Myocyte (in vitro differentiated cells): ENCODE results near the gene SUMO3. TPM values are rescaled to one million over a fixed set of nuclear protein-coding genes. Genes with fewer than 3 reads are reported as not detected.

Source experiments
- DNase-seq: peaks from one replicate; pipeline ENCODE4 v3.0.0-alpha.2; 2012; ENCODE audit warnings: low read depth
- total RNA-seq: library from RNA; depleted of rRNA; stranded (reverse); fragments of >200 nt; gene quantifications from 2 replicates; pipeline ENCODE4 v1.2.3, GENCODE V29; 2014

SUMO3 gene
- total RNA-seq, 1 donor from 2014 or later = 79.5 TPM

DNA sequence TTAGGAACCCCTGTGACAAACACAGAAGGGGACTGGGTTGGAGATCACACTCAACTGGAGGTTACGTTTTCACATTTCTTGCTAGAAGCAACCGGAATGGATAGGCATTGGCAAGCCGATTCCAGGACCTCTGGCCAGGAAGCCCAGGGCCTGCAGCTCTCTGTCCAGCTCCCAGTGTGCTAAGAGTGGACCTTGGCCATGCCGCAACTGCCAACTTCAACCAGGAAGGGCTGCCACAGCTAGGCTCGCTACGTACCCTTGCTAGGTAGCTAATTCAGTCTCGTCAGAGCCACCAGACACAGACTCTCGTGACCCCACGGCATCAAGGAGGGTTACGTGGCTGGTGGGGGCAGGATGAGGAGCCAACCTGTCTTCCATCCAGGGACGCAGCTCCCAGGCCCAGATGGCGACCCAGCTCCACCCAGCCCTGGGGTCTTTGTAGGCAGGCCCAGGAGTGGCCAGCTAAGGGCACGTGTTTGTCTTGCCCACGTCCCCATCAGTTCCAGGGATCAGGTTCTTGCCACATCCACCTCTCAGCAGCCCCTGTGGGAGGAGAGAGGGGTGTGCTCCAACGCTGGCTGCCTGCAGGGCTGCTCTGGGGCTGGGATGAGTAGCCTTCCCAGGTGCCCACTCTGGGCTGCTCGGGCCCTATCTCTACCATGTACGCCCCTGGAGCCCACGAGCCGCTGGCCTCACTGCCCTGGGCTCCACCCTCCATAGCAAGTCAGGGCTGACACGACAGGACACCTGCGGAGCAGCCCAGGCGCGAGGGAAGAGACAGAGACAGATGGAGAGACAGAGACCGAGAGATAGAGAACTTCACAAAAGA lies 55.4 kb downstream of the SUMO3 start:
- DNase-seq = no peak

DNA sequence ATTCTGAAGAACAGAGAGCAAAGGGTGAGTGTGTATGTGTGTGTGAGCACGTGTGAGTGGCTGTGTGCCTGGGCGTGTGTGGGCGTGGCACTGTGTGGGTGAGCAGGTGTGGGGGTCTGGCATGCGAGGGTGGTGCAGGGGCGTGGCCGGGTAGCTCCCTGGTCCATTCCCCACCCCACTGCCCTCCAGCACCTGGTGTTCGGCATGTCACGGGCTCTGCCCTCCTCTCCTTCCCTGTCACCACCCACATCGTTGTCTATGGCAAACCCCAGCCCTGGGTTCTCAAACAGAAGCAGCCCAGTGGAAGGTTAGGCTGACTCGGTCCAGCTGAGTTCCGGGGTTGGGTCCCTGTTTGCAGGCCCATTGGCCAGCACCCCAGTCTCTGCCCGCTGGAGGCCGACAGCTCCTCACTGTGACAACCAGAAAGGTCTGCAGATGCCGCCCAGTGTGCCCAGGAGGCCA lies 56.1 kb downstream of the SUMO3 start:
- DNase-seq = no peak

DNA sequence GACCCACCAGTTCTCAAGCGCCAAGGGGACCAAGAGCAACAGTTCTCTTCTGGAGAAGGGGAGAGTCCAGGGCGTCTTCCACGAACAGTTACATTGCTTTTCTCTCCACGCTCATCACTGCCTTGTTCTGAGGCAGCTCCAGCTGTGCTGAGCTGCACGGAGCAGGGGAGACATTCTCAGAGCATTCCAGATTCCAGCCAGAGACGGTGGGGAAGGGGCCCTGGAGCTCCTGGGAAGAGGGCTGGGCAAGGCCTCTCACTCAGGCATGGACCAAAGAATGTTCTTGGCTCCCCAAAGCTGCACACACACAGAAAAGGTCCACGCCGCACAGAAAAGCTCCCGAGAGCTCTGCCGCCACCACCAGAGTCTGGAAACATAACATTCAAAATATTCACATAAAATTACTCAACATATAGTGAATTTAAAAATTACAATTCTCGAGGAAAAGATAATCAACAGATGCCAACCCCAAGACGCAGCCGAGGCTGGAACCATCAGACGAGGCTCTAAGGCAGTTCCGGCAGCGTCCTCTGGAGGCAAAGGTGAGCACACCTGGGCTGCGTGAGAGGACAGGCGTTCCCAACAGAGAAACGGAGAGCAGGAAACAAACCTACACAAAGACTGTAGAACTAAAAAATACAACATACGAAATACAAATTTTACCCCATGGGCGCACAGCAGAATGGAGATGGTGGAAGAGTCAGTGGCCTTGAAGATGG lies 56.7 kb downstream of the SUMO3 start:
- DNase-seq = no peak

DNA sequence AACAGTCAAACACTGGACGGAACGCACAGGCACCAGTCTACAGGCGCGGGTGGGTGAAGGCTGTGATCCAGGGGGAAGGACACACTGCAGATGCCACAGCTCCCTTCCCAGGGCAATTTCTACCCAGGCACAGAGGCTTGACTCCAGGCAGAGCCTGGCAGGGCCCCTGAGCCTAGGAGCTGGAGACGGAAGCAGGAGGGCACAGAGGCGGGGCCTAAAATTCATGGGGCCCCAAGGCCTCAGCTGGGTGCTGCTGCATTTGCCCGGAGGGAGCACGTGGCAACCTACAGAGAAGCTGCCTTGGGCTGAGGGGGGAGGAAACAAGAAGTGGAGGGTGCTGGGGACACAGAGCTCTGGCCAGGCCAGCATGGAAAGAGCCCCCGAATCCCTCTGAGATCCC lies 57.5 kb downstream of the SUMO3 start:
- no peak for DNase-seq

DNA sequence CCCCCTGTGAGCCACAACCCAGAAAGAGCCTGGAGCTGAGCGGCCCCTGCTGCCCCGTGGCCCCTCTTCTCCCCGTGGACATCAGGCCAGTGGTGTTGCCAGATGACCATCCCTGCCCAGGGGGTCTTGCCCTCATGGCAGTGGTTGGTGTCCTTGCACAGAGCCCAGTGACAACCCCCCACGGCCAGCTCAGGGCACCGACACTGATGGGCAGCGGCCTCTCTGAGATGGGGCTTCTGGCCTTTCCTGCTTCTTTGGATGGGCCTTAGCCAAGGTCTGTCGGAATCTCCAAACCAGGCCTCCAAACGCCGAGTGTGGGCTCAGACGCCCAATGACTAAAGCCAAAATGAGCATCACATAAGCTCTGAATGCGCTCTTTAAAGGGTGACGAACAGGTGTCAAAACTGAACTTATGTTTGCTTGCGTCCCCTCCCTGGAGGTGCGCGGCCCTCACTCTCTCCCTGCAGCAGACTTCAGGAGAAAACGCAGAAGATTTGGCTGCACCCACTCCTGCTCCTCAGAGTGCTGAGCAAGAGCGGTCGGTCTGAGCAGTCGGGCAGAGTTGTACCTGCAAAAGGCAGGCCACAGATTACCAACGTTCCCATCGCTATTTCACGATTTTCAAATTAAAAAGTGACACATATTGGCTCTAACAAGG lies 58.1 kb downstream of the SUMO3 start:
- no peak for DNase-seq

DNA sequence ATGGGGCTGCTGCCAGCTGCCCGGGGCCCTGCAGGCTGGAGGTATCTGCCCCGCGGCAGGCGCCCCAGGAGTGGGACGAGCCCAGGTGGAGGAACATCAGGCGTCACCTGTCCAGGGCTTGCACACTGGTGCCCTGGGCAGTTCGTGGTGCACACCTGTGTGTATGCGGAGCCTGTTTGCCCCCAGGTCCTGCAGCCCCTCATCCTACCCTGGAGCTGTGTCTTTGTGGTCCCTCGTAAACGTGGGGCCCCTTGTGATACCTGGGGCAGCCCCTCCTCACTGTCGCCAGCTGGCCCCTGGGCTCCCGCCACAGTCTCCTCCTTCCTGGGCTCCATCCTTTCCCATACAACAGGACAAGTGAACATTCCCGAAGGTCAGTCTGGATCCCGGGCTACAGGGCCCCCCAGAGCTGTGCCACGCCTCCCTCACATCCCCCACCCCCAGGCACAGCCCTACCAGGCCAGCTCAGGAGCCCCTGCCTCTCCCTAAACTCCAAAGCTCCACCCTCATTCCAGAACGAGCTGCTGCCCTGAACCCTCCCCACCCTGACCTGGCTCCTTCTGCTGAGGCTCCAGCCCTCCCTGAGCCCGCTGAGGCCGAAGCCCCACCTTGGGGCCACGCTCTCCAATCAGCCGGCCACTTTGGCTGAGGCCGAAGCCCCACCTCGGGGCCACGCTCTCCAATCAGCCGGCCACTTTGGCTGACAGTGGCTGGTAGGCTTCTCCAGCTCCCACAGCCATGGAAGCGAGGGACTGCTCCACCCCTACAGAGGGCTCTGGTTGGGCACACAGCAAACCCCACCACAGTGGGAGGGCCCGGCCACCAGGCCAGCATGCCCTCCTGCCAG lies 58.9 kb downstream of the SUMO3 start:
- DNase-seq = no peak

DNA sequence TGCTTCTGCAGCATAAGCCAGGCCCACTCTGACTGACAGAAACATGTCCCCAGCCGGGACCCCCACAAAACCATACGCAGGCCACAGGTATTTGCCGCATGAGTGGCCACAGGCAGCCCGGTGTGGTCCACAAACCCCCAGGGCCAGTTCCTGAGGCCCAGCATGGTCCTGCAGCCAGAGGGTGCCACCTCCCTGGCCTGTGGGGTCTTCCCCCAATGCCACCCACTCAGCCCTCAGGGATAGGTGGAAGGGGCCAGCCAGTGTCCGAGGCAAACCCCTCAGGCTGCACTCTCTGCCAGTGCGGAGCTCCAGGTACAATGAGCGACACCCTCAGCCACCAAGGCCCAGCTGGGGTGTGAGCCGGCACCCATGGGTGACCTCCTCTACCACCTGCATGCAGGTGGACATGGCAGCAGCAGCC lies 59.7 kb downstream of the SUMO3 start:
- no peak for DNase-seq

DNA sequence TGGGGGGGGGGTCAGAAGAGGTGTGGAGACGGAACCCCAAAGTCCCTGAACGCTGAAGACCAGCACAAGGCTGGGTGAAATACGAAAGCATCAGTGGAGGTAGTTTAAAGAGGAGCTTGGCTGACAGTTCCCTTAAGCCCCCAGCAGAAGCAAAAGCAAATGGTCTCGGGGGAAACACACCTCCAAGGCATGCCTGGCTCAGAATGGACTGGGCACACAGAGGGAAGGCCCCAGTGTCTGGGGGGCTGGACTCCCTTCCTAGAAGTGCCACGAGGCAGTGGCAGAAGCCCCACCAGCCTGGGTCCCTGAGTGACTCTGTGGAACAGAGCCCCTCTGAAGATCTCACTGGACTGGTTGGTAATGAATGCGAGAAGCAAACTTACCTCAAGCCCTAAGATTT lies 60.1 kb downstream of the SUMO3 start:
- DNase-seq = no peak

DNA sequence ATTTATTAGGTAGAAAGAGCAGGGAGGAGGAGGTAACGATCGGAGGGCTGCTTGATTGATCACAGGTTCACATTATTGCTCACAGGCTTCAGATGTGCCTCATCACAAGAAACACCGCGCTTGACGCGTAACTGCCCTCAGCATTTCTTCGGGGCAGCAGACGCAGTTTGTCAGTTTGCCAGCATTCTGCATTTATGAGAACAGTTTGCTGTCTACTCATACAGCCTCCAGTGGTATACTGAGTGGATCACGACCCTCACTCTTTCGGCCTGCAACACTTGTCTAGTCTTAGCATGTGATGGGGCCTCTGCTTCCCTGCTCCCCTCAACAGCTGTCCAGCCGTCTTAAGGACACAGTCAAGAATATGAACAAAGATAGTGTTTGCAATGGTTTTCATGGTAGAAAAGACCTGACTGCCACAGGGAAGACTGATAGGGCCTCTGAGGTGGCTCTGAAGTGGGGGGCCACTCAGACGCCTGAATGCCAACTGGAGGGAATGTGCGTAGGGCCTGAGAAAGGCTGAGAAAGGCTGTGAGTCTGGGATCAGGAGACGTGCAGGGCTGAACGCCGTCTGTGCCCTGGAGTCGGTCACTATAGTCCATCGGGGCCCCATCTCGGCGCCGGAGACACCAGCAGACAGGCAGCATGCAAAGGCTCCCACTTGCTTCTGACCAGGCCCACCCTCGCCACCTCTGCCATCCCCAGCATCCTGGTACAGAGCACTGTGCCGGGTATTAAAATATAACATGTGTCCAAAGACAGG lies 61.3 kb downstream of the SUMO3 start:
- DNase-seq = no peak

Other genes with a start within 250 kb of the SUMO3 start
- not detected in 2 replicates for gene KRTAP10-4, start 244.3 kb downstream of the SUMO3 start, total RNA-seq
- not detected in 2 replicates for gene KRTAP10-5, start 237.5 kb downstream of the SUMO3 start, total RNA-seq
- not detected in 2 replicates for gene KRTAP10-6, start 225.6 kb downstream of the SUMO3 start, total RNA-seq
- not detected in 2 replicates for gene KRTAP10-7, start 217.5 kb downstream of the SUMO3 start, total RNA-seq
- not detected in 2 replicates for gene KRTAP10-8, start 206.0 kb downstream of the SUMO3 start, total RNA-seq
- not detected in 2 replicates for gene KRTAP10-9, start 191.0 kb downstream of the SUMO3 start, total RNA-seq
- not detected in 2 replicates for gene KRTAP10-10, start 180.7 kb downstream of the SUMO3 start, total RNA-seq
- not detected in 2 replicates for gene KRTAP10-11, start 171.6 kb downstream of the SUMO3 start, total RNA-seq
- not detected in 2 replicates for gene KRTAP12-4, start 163.4 kb downstream of the SUMO3 start, total RNA-seq
- not detected in 2 replicates for gene KRTAP12-3, start 160.1 kb downstream of the SUMO3 start, total RNA-seq
- gene KRTAP12-2, start 151.1 kb downstream of the SUMO3 start, total RNA-seq = not detected in 2 replicates
- gene KRTAP12-1, start 135.9 kb downstream of the SUMO3 start, total RNA-seq = not detected in 2 replicates
- not detected in 2 replicates for gene KRTAP10-12, start 120.9 kb downstream of the SUMO3 start, total RNA-seq
- gene TSPEAR, start 106.5 kb downstream of the SUMO3 start, total RNA-seq = not detected in 2 replicates
- 98.0 and 99.8 TPM in 2 replicates for gene UBE2G2, start 16.2 kb downstream of the SUMO3 start, total RNA-seq
- gene PTTG1IP, start 55.6 kb upstream of the SUMO3 start, total RNA-seq = 207 and 246 TPM in 2 replicates
- 2.2 and 3.2 TPM in 2 replicates for gene ITGB2, start 102.8 kb upstream of the SUMO3 start, total RNA-seq
- 13.6 and 14.9 TPM in 2 replicates for gene SLX9, start 122.0 kb upstream of the SUMO3 start, total RNA-seq